Measurements from ENCODE around the gene HSPA2.
"Not testable (repeated sequence)": the region's sequence is repeated elsewhere in the genome, so short reads cannot be mapped to it uniquely, and the experiment has no call there.

Gene HSPA2

GRCh38 chr14:64544607-64545312 is 4.2 kb downstream of the HSPA2 start:
- Histone ChIP-seq H3K4me1 (ENCODE audit: control insufficient read depth in 1 of 2, insufficient read depth in 2 of 2, low read length in 2 of 2) (peaks cover 0 to 16% of the 10 kb centered on the region in 2 donors), H3K9me3 (ENCODE audit: control insufficient read depth in 1 of 2, low read length in 2 of 2) (no peaks in the 10 kb centered on the region), H3K36me3 (ENCODE audit: control insufficient read depth in 1 of 2, insufficient read depth in 2 of 2, low read length in 2 of 2) (no peaks in the 10 kb centered on the region), H3K27me3 (ENCODE audit: low read depth, low read length) (peaks cover 13% of the 10 kb centered on the region), H3K27ac (ENCODE audit: low read length) (peak overlapping the region; percentile 32), H3K4me3 (ENCODE audit: low read depth in 1 of 2, low read length in 2 of 2) (peak overlapping the region; percentile 65 to 79)

- Histone ChIP-seq H3K4me3 (ENCODE audit: low read depth in 1 of 2, low read length in 2 of 2) (no peak overlapping the region), H3K27ac (ENCODE audit: low read length) (no peak overlapping the region), H3K4me1 (ENCODE audit: control insufficient read depth in 1 of 2, insufficient read depth in 2 of 2, low read length in 2 of 2) (peaks cover 0 to 18% of the 10 kb centered on the region in 2 donors), H3K27me3 (ENCODE audit: low read depth, low read length) (no peaks in the 10 kb centered on the region), H3K9me3 (ENCODE audit: control insufficient read depth in 1 of 2, low read length in 2 of 2) (no peaks in the 10 kb centered on the region), H3K36me3 (ENCODE audit: control insufficient read depth in 1 of 2, insufficient read depth in 2 of 2, low read length in 2 of 2) (no peaks in the 10 kb centered on the region)
Measured at GRCh38 chr14:64549016-64549415, 8.5 kb downstream of the HSPA2 start.

GRCh38 chr14:64549791-64550620 is 9.5 kb downstream of the HSPA2 start, which contains the start of gene PPP1R36:
Gene PPP1R36, plus strand, starts transcription at chr14:64549961. Its CDS starts 37 bp downstream, at chr14:64549998.
- H3K4me3 ChIP-seq (ENCODE audit: low read depth in 1 of 2, low read length in 2 of 2), result peak within 1 kb of the TSS; percentile 28 to 49
- H3K27me3 ChIP-seq (ENCODE audit: low read depth, low read length), result no peaks in the 10 kb centered on the region
- peak within 1 kb of the TSS; percentile 83 for H3K27ac ChIP-seq (ENCODE audit: low read length)
- peaks cover 0 to 14% of the 10 kb centered on the region in 2 donors for H3K4me1 ChIP-seq (ENCODE audit: control insufficient read depth in 1 of 2, insufficient read depth in 2 of 2, low read length in 2 of 2)
- H3K9me3 ChIP-seq (ENCODE audit: control insufficient read depth in 1 of 2, low read length in 2 of 2), result no peaks in the 10 kb centered on the region
- H3K36me3 ChIP-seq (ENCODE audit: control insufficient read depth in 1 of 2, insufficient read depth in 2 of 2, low read length in 2 of 2), result no peaks in the 10 kb centered on the region

GRCh38 chr14:64550621-64551333 is 10.2 kb downstream of the HSPA2 start:
- Histone ChIP-seq H3K27me3 (ENCODE audit: low read depth, low read length) (no peaks in the 10 kb centered on the region), H3K36me3 (ENCODE audit: control insufficient read depth in 1 of 2, insufficient read depth in 2 of 2, low read length in 2 of 2) (no peaks in the 10 kb centered on the region), H3K27ac (ENCODE audit: low read length) (peak overlapping the region; percentile 83), H3K4me3 (ENCODE audit: low read depth in 1 of 2, low read length in 2 of 2) (peak overlapping the region in 1 of 2 donors; percentile 28), H3K9me3 (ENCODE audit: control insufficient read depth in 1 of 2, low read length in 2 of 2) (no peaks in the 10 kb centered on the region), H3K4me1 (ENCODE audit: control insufficient read depth in 1 of 2, insufficient read depth in 2 of 2, low read length in 2 of 2) (peaks cover 0 to 14% of the 10 kb centered on the region in 2 donors)

- no peaks in the 10 kb centered on the region for H3K36me3 ChIP-seq (ENCODE audit: control insufficient read depth in 1 of 2, insufficient read depth in 2 of 2, low read length in 2 of 2)
- no peaks in the 10 kb centered on the region for H3K9me3 ChIP-seq (ENCODE audit: control insufficient read depth in 1 of 2, low read length in 2 of 2)
- peaks cover 0 to 10% of the 10 kb centered on the region in 2 donors for H3K4me1 ChIP-seq (ENCODE audit: control insufficient read depth in 1 of 2, insufficient read depth in 2 of 2, low read length in 2 of 2)
- no peak overlapping the region for H3K27ac ChIP-seq (ENCODE audit: low read length)
- H3K4me3 ChIP-seq (ENCODE audit: low read depth in 1 of 2, low read length in 2 of 2), result no peak overlapping the region
- H3K27me3 ChIP-seq (ENCODE audit: low read depth, low read length), result no peaks in the 10 kb centered on the region
Measured at GRCh38 chr14:64554556-64554955, 14.0 kb downstream of the HSPA2 start.

- H3K27me3 ChIP-seq (ENCODE audit: low read depth, low read length), result no peaks in the 10 kb centered on the region
Measured at GRCh38 chr14:64556526-64556925, 16.0 kb downstream of the HSPA2 start.

GRCh38 chr14:64558216-64558615 is 17.7 kb downstream of the HSPA2 start:
- not testable (repeated sequence) for H3K27ac ChIP-seq (ENCODE audit: low read length); H3K4me1 ChIP-seq (ENCODE audit: control insufficient read depth in 1 of 2, insufficient read depth in 2 of 2, low read length in 2 of 2); H3K9me3 ChIP-seq (ENCODE audit: control insufficient read depth in 1 of 2, low read length in 2 of 2); H3K27me3 ChIP-seq (ENCODE audit: low read depth, low read length); H3K36me3 ChIP-seq (ENCODE audit: control insufficient read depth in 1 of 2, insufficient read depth in 2 of 2, low read length in 2 of 2); H3K4me3 ChIP-seq (ENCODE audit: low read depth in 1 of 2, low read length in 2 of 2)

More at GRCh38 chr14:64556526-64556925, 16.0 kb downstream of the HSPA2 start:
- no peaks in the 10 kb centered on the region for H3K9me3 ChIP-seq (ENCODE audit: control insufficient read depth in 1 of 2, low read length in 2 of 2)
- no peaks in the 10 kb centered on the region for H3K4me1 ChIP-seq (ENCODE audit: control insufficient read depth in 1 of 2, insufficient read depth in 2 of 2, low read length in 2 of 2)
- H3K36me3 ChIP-seq (ENCODE audit: control insufficient read depth in 1 of 2, insufficient read depth in 2 of 2, low read length in 2 of 2), result no peaks in the 10 kb centered on the region
- no peak overlapping the region for H3K4me3 ChIP-seq (ENCODE audit: low read depth in 1 of 2, low read length in 2 of 2)
- no peak overlapping the region for H3K27ac ChIP-seq (ENCODE audit: low read length)

GRCh38 chr14:64561631-64562030 is 21.1 kb downstream of the HSPA2 start:
- H3K4me1 ChIP-seq (ENCODE audit: control insufficient read depth in 1 of 2, insufficient read depth in 2 of 2, low read length in 2 of 2), result peaks cover 3 to 6% of the 10 kb centered on the region in 2 donors
- peak overlapping the region; percentile 29 for H3K27ac ChIP-seq (ENCODE audit: low read length)
- no peak overlapping the region for H3K4me3 ChIP-seq (ENCODE audit: low read depth in 1 of 2, low read length in 2 of 2)
- H3K27me3 ChIP-seq (ENCODE audit: low read depth, low read length), result no peaks in the 10 kb centered on the region
- H3K9me3 ChIP-seq (ENCODE audit: control insufficient read depth in 1 of 2, low read length in 2 of 2), result no peaks in the 10 kb centered on the region
- no peaks in the 10 kb centered on the region for H3K36me3 ChIP-seq (ENCODE audit: control insufficient read depth in 1 of 2, insufficient read depth in 2 of 2, low read length in 2 of 2)

GRCh38 chr14:64562436-64562835 is 21.9 kb downstream of the HSPA2 start:
- H3K36me3 ChIP-seq (ENCODE audit: control insufficient read depth in 1 of 2, insufficient read depth in 2 of 2, low read length in 2 of 2), result no peaks in the 10 kb centered on the region
- H3K27ac ChIP-seq (ENCODE audit: low read length), result no peak overlapping the region
- no peaks in the 10 kb centered on the region for H3K9me3 ChIP-seq (ENCODE audit: control insufficient read depth in 1 of 2, low read length in 2 of 2)
- H3K4me1 ChIP-seq (ENCODE audit: control insufficient read depth in 1 of 2, insufficient read depth in 2 of 2, low read length in 2 of 2), result peaks cover 7 to 14% of the 10 kb centered on the region in 2 donors
- H3K27me3 ChIP-seq (ENCODE audit: low read depth, low read length), result no peaks in the 10 kb centered on the region
- no peak overlapping the region for H3K4me3 ChIP-seq (ENCODE audit: low read depth in 1 of 2, low read length in 2 of 2)

- Histone ChIP-seq H3K4me3 (ENCODE audit: low read depth in 1 of 2, low read length in 2 of 2) (no peak overlapping the region), H3K4me1 (ENCODE audit: control insufficient read depth in 1 of 2, insufficient read depth in 2 of 2, low read length in 2 of 2) (peaks cover 7 to 19% of the 10 kb centered on the region in 2 donors), H3K27ac (ENCODE audit: low read length) (no peak overlapping the region)
Measured at GRCh38 chr14:64563696-64564095, 23.2 kb downstream of the HSPA2 start.

GRCh38 chr14:64566651-64567122 is 26.1 kb downstream of the HSPA2 start:
- Histone ChIP-seq H3K27ac (ENCODE audit: low read length) (no peak overlapping the region), H3K4me1 (ENCODE audit: control insufficient read depth in 1 of 2, insufficient read depth in 2 of 2, low read length in 2 of 2) (peaks cover 7 to 28% of the 10 kb centered on the region in 2 donors), H3K36me3 (ENCODE audit: control insufficient read depth in 1 of 2, insufficient read depth in 2 of 2, low read length in 2 of 2) (no peaks in the 10 kb centered on the region), H3K27me3 (ENCODE audit: low read depth, low read length) (no peaks in the 10 kb centered on the region), H3K4me3 (ENCODE audit: low read depth in 1 of 2, low read length in 2 of 2) (no peak overlapping the region), H3K9me3 (ENCODE audit: control insufficient read depth in 1 of 2, low read length in 2 of 2) (no peaks in the 10 kb centered on the region)

More at GRCh38 chr14:64563696-64564095, 23.2 kb downstream of the HSPA2 start:
- Histone ChIP-seq H3K27me3 (ENCODE audit: low read depth, low read length) (no peaks in the 10 kb centered on the region), H3K9me3 (ENCODE audit: control insufficient read depth in 1 of 2, low read length in 2 of 2) (no peaks in the 10 kb centered on the region), H3K36me3 (ENCODE audit: control insufficient read depth in 1 of 2, insufficient read depth in 2 of 2, low read length in 2 of 2) (no peaks in the 10 kb centered on the region)
